ENCODE data around the gene PYY. TPM values are rescaled to one million over a fixed set of nuclear protein-coding genes. Genes with fewer than 3 reads are reported as not detected.
"Not testable (repeated sequence)": the region's sequence is repeated elsewhere in the genome, so short reads cannot be mapped to it uniquely, and the experiment has no call there.

The PYY gene
- total RNA-seq, 2 experiments from 2014 or later, result not detected

- Mint-ChIP-seq H3K27ac (no peak overlapping the region), H3K36me3 (ENCODE audit: low read depth) (no peaks in the 10 kb centered on the region), H3K4me1 (peaks cover 6% of the 10 kb centered on the region), H3K27me3 (peaks cover 13% of the 10 kb centered on the region), H3K9me3 (no peaks in the 10 kb centered on the region), H3K4me3 (no peak overlapping the region)
- CTCF ChIA-PET, result interaction anchor here (0.9 kb wide), 1 partner anchor 55 kb away, joined by 3 read pairs; no protein-coding TSS in a partner anchor
- DNase-seq, result no peak
- POLR2A ChIA-PET, result no interaction called here
These were observed 18.4 kb downstream of the PYY start for GRCh38 chr17:43935204-43935925.

- Mint-ChIP-seq H3K4me3 (no peak overlapping the region), H3K27ac (no peak overlapping the region), H3K27me3 (peaks cover 4% of the 10 kb centered on the region), H3K4me1 (peaks cover 14% of the 10 kb centered on the region), H3K9me3 (no peaks in the 10 kb centered on the region), H3K36me3 (ENCODE audit: low read depth) (no peaks in the 10 kb centered on the region)
- DNase-seq, result no peak
- ChIA-PET CTCF (interaction anchor here (2.0 kb wide), 1 partner anchor 11 kb away, joined by 6 read pairs; no protein-coding TSS in a partner anchor), POLR2A (no interaction called here)
These were observed 20.8 kb downstream of the PYY start for GRCh38 chr17:43932923-43933322.

GRCh38 chr17:43932357-43932756, 21.4 kb downstream of the PYY start:
- no peak for DNase-seq
- peaks cover 18% of the 10 kb centered on the region for H3K4me1 Mint-ChIP-seq
- no peak overlapping the region for H3K4me3 Mint-ChIP-seq
- H3K27me3 Mint-ChIP-seq, result peaks cover 3% of the 10 kb centered on the region
- no peaks in the 10 kb centered on the region for H3K9me3 Mint-ChIP-seq
- CTCF ChIA-PET, result no interaction called here
- H3K27ac Mint-ChIP-seq, result no peak overlapping the region
- no peaks in the 10 kb centered on the region for H3K36me3 Mint-ChIP-seq (ENCODE audit: low read depth)
- POLR2A ChIA-PET, result no interaction called here

GRCh38 chr17:43931062-43931571, 22.6 kb downstream of the PYY start:
- ChIA-PET POLR2A (no interaction called here), CTCF (interaction anchor here (1.4 kb wide), 1 partner anchor 13 kb away, joined by 4 read pairs; no protein-coding TSS in a partner anchor)
- Mint-ChIP-seq H3K27ac (no peak overlapping the region), H3K4me1 (peaks cover 24% of the 10 kb centered on the region), H3K36me3 (ENCODE audit: low read depth) (no peaks in the 10 kb centered on the region), H3K27me3 (no peaks in the 10 kb centered on the region), H3K4me3 (no peak overlapping the region), H3K9me3 (no peaks in the 10 kb centered on the region)
- DNase-seq, result no peak

- Mint-ChIP-seq H3K4me3 (no peak overlapping the region), H3K36me3 (ENCODE audit: low read depth) (no peaks in the 10 kb centered on the region), H3K27ac (no peak overlapping the region), H3K9me3 (no peaks in the 10 kb centered on the region), H3K4me1 (peaks cover 36% of the 10 kb centered on the region), H3K27me3 (no peaks in the 10 kb centered on the region)
- POLR2A ChIA-PET, result interaction anchor here (0.7 to 0.9 kb wide), 2 partner anchors 395 to 819 kb away, joined by 3 read pairs; partner anchors contain the start of gene SLC25A39
- DNase-seq, result no peak
- CTCF ChIA-PET, result interaction anchor here (0.8 to 2.0 kb wide), 7 partner anchors 10 to 116 kb away, joined by 3 to 17 read pairs (median 4); partner anchors contain the start of gene PPY
These were observed 25.1 kb downstream of the PYY start for GRCh38 chr17:43928609-43929008.

- Mint-ChIP-seq H3K4me1 (peaks cover 36% of the 10 kb centered on the region), H3K4me3 (peak overlapping the region; percentile 48), H3K27ac (peak overlapping the region; percentile 63)
- ChIA-PET CTCF (interaction anchor here (0.8 to 2.0 kb wide), 7 partner anchors 10 to 116 kb away, joined by 3 to 17 read pairs (median 4); partner anchors contain the start of gene PPY), POLR2A (interaction anchor here (0.7 to 0.9 kb wide), 2 partner anchors 396 to 818 kb away, joined by 3 read pairs; partner anchors contain the start of gene SLC25A39)
- not testable (repeated sequence) for H3K9me3 Mint-ChIP-seq; H3K27me3 Mint-ChIP-seq; DNase-seq; H3K36me3 Mint-ChIP-seq (ENCODE audit: low read depth)
These were observed 25.8 kb downstream of the PYY start for GRCh38 chr17:43927929-43928328.

- Mint-ChIP-seq H3K9me3 (no peaks in the 10 kb centered on the region), H3K36me3 (ENCODE audit: low read depth) (no peaks in the 10 kb centered on the region), H3K27me3 (no peaks in the 10 kb centered on the region), H3K4me3 (peak overlapping the region; percentile 48), H3K4me1 (peaks cover 36% of the 10 kb centered on the region), H3K27ac (peak overlapping the region; percentile 63)
- DNase-seq, result no peak
- CTCF ChIA-PET, result interaction anchor here (1.5 to 2.0 kb wide), 2 partner anchors 10 to 16 kb away, joined by 4 to 17 read pairs; partner anchors contain the start of gene PPY
- POLR2A ChIA-PET, result interaction anchor here (1.3 kb wide), 1 partner anchor 13 kb away, joined by 3 read pairs; no protein-coding TSS in a partner anchor
These were observed 26.5 kb downstream of the PYY start for GRCh38 chr17:43927060-43927864.

GRCh38 chr17:43924558-43924957, 29.2 kb downstream of the PYY start:
- Mint-ChIP-seq H3K9me3 (no peaks in the 10 kb centered on the region), H3K27me3 (no peaks in the 10 kb centered on the region), H3K4me1 (peaks cover 33% of the 10 kb centered on the region), H3K36me3 (ENCODE audit: low read depth) (no peaks in the 10 kb centered on the region), H3K27ac (no peak overlapping the region), H3K4me3 (no peak overlapping the region)
- POLR2A ChIA-PET, result no interaction called here
- CTCF ChIA-PET, result interaction anchor here (1.0 to 4.1 kb wide), 5 partner anchors 13 to 47 kb away, joined by 3 to 16 read pairs (median 4); no protein-coding TSS in a partner anchor
- no peak for DNase-seq

- no peak for DNase-seq
- Mint-ChIP-seq H3K4me3 (no peak overlapping the region), H3K4me1 (peaks cover 33% of the 10 kb centered on the region), H3K9me3 (no peaks in the 10 kb centered on the region), H3K36me3 (ENCODE audit: low read depth) (no peaks in the 10 kb centered on the region), H3K27ac (no peak overlapping the region), H3K27me3 (no peaks in the 10 kb centered on the region)
- ChIA-PET POLR2A (no interaction called here), CTCF (interaction anchor here (1.3 kb wide), 1 partner anchor 121 kb away, joined by 3 read pairs; no protein-coding TSS in a partner anchor)
These were observed 33.1 kb downstream of the PYY start for GRCh38 chr17:43920500-43921095.

- CTCF ChIA-PET, result interaction anchor here (0.9 to 3.2 kb wide), 6 partner anchors 8 to 124 kb away, joined by 3 to 8 read pairs (median 4); no protein-coding TSS in a partner anchor
- Mint-ChIP-seq H3K36me3 (ENCODE audit: low read depth) (no peaks in the 10 kb centered on the region), H3K4me1 (peaks cover 21% of the 10 kb centered on the region), H3K4me3 (peak overlapping the region; percentile 71), H3K27me3 (no peaks in the 10 kb centered on the region), H3K27ac (peak overlapping the region; percentile 67), H3K9me3 (no peaks in the 10 kb centered on the region)
- POLR2A ChIA-PET, result no interaction called here
- no peak for DNase-seq
These were observed 35.7 kb downstream of the PYY start for GRCh38 chr17:43918026-43918389.

GRCh38 chr17:43917348-43918025, 36.3 kb downstream of the PYY start:
- no peaks in the 10 kb centered on the region for H3K27me3 Mint-ChIP-seq
- peak overlapping the region; percentile 67 for H3K27ac Mint-ChIP-seq
- H3K36me3 Mint-ChIP-seq (ENCODE audit: low read depth), result no peaks in the 10 kb centered on the region
- H3K9me3 Mint-ChIP-seq, result no peaks in the 10 kb centered on the region
- H3K4me1 Mint-ChIP-seq, result peaks cover 21% of the 10 kb centered on the region
- peak overlapping the region; percentile 71 for H3K4me3 Mint-ChIP-seq
- DNase-seq, result peak; percentile 66
- CTCF ChIA-PET, result interaction anchor here (0.9 to 3.2 kb wide), 7 partner anchors 9 to 125 kb away, joined by 3 to 8 read pairs (median 4); no protein-coding TSS in a partner anchor
- POLR2A ChIA-PET, result no interaction called here

- H3K36me3 Mint-ChIP-seq (ENCODE audit: low read depth), result no peaks in the 10 kb centered on the region
- DNase-seq, result no peak
- H3K4me3 Mint-ChIP-seq, result peak overlapping the region; percentile 71
- H3K27me3 Mint-ChIP-seq, result no peaks in the 10 kb centered on the region
- peaks cover 21% of the 10 kb centered on the region for H3K4me1 Mint-ChIP-seq
- no peaks in the 10 kb centered on the region for H3K9me3 Mint-ChIP-seq
- peak overlapping the region; percentile 67 for H3K27ac Mint-ChIP-seq
- POLR2A ChIA-PET, result no interaction called here
- CTCF ChIA-PET, result interaction anchor here (0.9 to 3.2 kb wide), 7 partner anchors 8 to 125 kb away, joined by 3 to 8 read pairs (median 4); no protein-coding TSS in a partner anchor
These were observed 36.8 kb downstream of the PYY start for GRCh38 chr17:43917016-43917347.

All from activated CD4-positive, alpha-beta memory T cell treated with anti-CD3 and anti-CD28 coated beads, Interleukin-2, amount 10 ng/mL, durations not matched to agents 7 days and 5 days (primary cell).